BLaER1 (cell line): ENCODE data around the gene MAP2K3.
A peak's percentile ranks its signal among the peaks of the same experiment; 100 is the strongest.

Experiments used
- H3K27ac ChIP-seq: shearing (Covaris generic); formaldehyde crosslinking; 2 replicates; pipeline ENCODE4 v1.8.1; 2022
- H3K27me3 ChIP-seq: shearing (Covaris generic); formaldehyde crosslinking; 2 replicates; pipeline ENCODE4 v1.8.1; 2022
- H3K36me3 ChIP-seq: shearing (Covaris generic); formaldehyde crosslinking; 2 replicates; pipeline ENCODE4 v1.8.1; 2022
- H3K4me1 ChIP-seq: shearing (Covaris generic); formaldehyde crosslinking; 2 replicates; pipeline ENCODE4 v1.8.1; 2022
- H3K4me2 ChIP-seq: shearing (Covaris generic); formaldehyde crosslinking; 2 replicates; pipeline ENCODE4 v1.8.1; 2022
- H3K4me3 ChIP-seq: shearing (Covaris generic); formaldehyde crosslinking; 2 replicates; pipeline ENCODE4 v1.8.1; 2022
- H3K9ac ChIP-seq: shearing (Covaris generic); formaldehyde crosslinking; 2 replicates; pipeline ENCODE4 v1.8.1; 2022
- H3K9me3 ChIP-seq: shearing (Covaris generic); formaldehyde crosslinking; 2 replicates; pipeline ENCODE4 v1.8.1; 2022
- H4K20me1 ChIP-seq: shearing (Covaris generic); formaldehyde crosslinking; 2 replicates; pipeline ENCODE4 v1.8.1; 2022
- Cebpa-rat ChIP-seq: shearing (Covaris generic); IDR thresholded peaks from 2 replicates; pipeline ENCODE4 v1.8.1; 2022

Gene MAP2K3

DNA sequence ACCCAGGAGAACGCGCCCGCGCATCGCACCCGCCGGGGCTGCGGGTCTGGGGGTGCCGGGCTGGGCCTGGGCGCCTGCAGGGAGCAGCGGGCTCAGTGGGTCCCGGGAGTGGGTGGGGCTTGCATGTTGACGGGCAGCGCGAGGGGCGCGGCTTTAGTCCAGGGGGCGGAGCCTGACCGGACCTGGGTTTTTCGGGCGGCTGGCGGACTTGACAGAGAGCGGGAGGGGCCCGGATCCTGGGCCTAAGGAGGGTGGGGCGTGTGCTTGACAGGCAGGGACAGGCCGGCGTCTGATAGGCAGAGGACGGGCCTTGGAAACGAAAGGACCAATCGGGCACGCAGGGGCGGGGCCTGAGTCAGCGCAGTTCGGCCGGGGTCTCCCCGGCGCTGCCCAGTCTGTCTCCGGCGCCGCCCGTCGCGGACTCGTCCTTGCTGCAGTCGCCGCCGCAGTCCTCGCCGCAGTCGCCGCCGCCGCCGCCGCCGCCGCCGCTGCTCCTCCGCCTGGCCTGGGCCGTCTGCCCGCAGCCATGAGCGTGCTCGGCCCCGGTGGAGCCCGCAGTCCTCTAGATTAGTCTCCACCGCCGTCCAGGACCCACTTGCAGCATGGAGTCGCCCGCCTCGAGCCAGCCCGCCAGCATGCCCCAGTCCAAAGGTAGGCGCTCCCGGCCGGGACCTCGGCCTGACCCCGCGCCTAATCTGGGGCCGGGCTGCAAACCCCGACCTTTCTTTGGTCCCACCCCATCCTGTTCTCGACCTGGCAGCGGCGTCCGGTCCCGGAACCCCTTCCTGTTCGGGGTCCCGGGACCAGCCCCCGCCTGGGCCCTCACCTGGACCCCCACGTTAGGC is at the start of gene MAP2K3:
Gene MAP2K3 (plus strand): TSS at position 393 of the 845 bp plus-strand sequence. CDS start 210 bp downstream, at position 603.
- peak within 1 kb of the TSS; percentile 95 for H3K4me3 ChIP-seq
- peak within 1 kb of the TSS; percentile 100 for H3K4me2 ChIP-seq
- H3K4me1 ChIP-seq, result peaks cover 66% of the 10 kb centered on the region
- peak within 1 kb of the TSS; percentile 97 for H3K27ac ChIP-seq
- no peaks in the 10 kb centered on the region; the same call in 1 of the 2 replicates for H3K36me3 ChIP-seq
- peak within 1 kb of the TSS; percentile 88 for H3K9ac ChIP-seq
- peaks cover 58% of the 10 kb centered on the region for H4K20me1 ChIP-seq
- no peaks in the 10 kb centered on the region for H3K9me3 ChIP-seq
- no peak for TF ChIP-seq Cebpa-rat
- H3K27me3 ChIP-seq, result peaks cover 18% of the 10 kb centered on the region

DNA sequence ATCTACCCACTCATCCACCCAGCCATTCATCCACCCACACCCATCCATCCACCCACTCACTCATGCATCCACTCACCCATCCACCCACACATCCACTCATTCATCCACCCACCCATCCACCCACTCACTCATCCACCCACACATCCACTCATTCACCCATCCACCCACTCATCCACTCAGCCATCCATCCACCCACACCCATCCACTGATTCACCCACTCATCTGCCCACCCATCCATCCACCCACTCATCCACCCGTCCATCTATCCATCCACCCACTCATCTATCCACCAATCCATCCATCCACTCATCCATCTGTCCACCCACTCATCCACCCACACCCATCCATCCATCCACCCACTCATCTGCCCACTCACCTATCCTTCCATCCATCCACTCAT is 48.6 kb upstream of the MAP2K3 start:
- Histone ChIP-seq H3K27ac (no peak overlapping the region), H3K27me3 (no peaks in the 10 kb centered on the region), H4K20me1 (no peaks in the 10 kb centered on the region), H3K9me3 (peaks cover 6% of the 10 kb centered on the region), H3K4me2 (no peak overlapping the region), H3K4me1 (peaks cover 3% of the 10 kb centered on the region), H3K4me3 (no peak overlapping the region), H3K9ac (no peak overlapping the region), H3K36me3 (no peaks in the 10 kb centered on the region)
- TF ChIP-seq Cebpa-rat, result no peak

GRCh38 chr17:21239680-21240368 is 44.7 kb upstream of the MAP2K3 start:
- TF ChIP-seq Cebpa-rat, result 0 out of 2 replicates have a peak, but pooled peaks have one; percentile 13
- Histone ChIP-seq H3K4me2 (no peak overlapping the region), H3K4me1 (peaks cover 41% of the 10 kb centered on the region), H3K4me3 (no peak overlapping the region), H3K27me3 (no peaks in the 10 kb centered on the region), H3K36me3 (no peaks in the 10 kb centered on the region), H4K20me1 (peaks cover 28% of the 10 kb centered on the region), H3K27ac (no peak overlapping the region), H3K9me3 (no peaks in the 10 kb centered on the region), H3K9ac (no peak overlapping the region)

DNA sequence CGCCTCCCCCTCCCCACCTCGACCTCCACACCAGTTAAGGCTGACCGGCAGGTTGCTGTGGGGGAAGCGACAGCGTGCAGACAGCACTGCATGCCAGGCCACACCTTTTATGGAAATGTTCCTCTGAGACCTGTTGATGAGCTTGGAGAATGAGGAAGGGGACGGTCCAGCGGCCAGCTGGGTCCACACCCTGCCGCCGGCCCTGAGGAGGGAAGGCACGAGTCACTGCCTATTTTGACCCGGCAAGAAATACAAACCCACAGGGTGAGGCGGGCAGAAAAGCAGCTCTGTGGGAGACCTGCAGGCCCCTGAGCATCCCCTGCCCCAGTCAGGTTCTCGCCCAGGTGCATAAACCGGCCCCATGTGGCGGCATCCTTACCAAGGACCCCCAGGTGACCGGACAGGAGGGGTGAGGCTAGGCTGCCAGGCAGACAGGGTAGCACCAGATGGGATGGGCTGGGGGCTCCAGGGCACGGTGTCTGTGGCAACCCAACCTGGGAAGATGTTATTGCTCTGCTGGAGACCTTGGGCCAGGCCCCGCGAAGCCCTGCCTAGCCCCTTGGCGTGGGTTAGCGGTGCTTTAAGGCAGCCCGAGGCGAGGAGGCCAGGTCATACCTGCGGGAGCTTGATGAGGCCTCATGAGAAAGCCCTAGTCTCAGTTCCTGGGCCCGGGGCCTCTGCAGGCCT is 44.0 kb upstream of the MAP2K3 start:
- Histone ChIP-seq H3K9ac (no peak overlapping the region; the same call in 1 of the 2 replicates), H3K36me3 (no peaks in the 10 kb centered on the region), H3K9me3 (no peaks in the 10 kb centered on the region), H3K27ac (no peak overlapping the region), H3K4me1 (peaks cover 46% of the 10 kb centered on the region), H3K4me2 (no peak overlapping the region), H3K4me3 (no peak overlapping the region), H3K27me3 (no peaks in the 10 kb centered on the region), H4K20me1 (peaks cover 28% of the 10 kb centered on the region)
- TF ChIP-seq Cebpa-rat, result no peak

DNA sequence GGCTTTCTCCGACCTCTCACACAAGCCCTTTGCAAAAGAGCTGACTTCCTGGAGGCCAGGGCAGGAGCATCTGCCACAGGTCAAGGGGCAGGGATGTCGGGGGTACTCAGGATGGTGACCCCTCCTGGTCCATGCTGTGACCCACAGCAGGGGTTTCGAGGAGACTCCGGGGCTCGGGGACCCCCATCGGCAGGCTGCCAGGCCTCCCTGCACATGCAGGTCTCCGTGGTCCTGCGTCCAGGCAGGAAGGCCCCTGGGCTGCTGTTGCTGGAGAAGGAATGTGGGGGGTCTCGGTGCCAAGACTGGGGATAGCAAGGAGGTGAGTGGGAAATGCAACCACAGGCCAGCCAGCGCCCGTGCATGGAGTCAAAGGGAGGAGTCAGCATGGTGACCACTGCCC is 42.9 kb upstream of the MAP2K3 start:
- Histone ChIP-seq H3K36me3 (no peaks in the 10 kb centered on the region), H3K9ac (no peak overlapping the region; the same call in 1 of the 2 replicates), H3K27me3 (no peaks in the 10 kb centered on the region), H3K9me3 (no peaks in the 10 kb centered on the region), H3K27ac (no peak overlapping the region), H3K4me2 (peak overlapping the region; percentile 71), H3K4me1 (peaks cover 54% of the 10 kb centered on the region), H3K4me3 (no peak overlapping the region), H4K20me1 (peaks cover 28% of the 10 kb centered on the region)
- no peak for TF ChIP-seq Cebpa-rat

GRCh38 chr17:21242026-21242697 is 42.3 kb upstream of the MAP2K3 start:
- Histone ChIP-seq H4K20me1 (peaks cover 28% of the 10 kb centered on the region), H3K4me1 (peaks cover 54% of the 10 kb centered on the region), H3K9ac (peak overlapping the region; percentile 8; the same call in 1 of the 2 replicates), H3K36me3 (no peaks in the 10 kb centered on the region), H3K9me3 (no peaks in the 10 kb centered on the region), H3K4me2 (peak overlapping the region; percentile 71), H3K27ac (peak overlapping the region; percentile 18; the same call in 1 of the 2 replicates), H3K27me3 (no peaks in the 10 kb centered on the region), H3K4me3 (no peak overlapping the region)
- TF ChIP-seq Cebpa-rat, result no peak

DNA sequence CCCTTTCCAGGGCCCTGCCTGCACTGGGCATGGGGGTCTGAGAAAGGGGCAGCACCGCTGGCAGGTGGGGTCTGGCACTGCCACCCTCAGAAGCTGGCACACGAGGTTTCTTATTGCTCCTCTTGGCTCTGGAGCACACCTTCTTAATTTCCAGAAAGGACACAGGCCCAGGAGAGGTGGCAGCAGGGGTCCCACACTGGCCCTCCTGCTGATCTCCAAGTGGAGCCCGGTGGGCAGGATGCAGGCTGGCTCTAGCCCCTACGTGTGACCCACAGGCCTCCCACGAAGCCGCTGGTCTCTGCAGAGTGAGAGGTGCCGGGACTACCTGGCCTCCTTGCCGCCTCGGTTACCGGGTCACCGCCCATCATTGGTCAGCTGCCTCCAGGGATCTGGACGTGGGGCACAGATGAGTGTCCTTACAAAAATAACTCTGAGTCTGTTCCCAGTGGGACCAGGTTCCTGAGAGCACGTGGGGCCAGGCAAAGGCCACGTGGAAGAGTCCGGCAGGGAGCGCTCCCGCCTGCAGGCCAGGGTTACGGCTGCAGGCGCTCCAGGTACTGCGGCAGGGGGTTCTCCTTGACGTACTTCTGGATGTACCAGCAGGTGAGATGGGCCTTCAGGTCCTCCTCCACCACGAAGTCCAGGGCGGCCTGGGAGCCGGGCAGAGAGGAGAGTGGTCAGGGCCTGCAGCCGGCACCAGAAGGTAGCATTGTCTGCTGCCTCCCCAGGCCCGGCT is 41.6 kb upstream of the MAP2K3 start:
- Histone ChIP-seq H3K4me1 (peaks cover 54% of the 10 kb centered on the region), H3K4me3 (no peak overlapping the region)

GRCh38 chr17:21243516-21244303 is 40.8 kb upstream of the MAP2K3 start:
- H3K27me3 ChIP-seq, result no peaks in the 10 kb centered on the region
- peaks cover 28% of the 10 kb centered on the region for H4K20me1 ChIP-seq
- no peak overlapping the region for H3K4me3 ChIP-seq
- 0 out of 2 replicates have a peak overlapping the region, but pooled peaks have one; percentile 8 for H3K9ac ChIP-seq
- TF ChIP-seq Cebpa-rat, result no peak
- H3K27ac ChIP-seq, result no peak overlapping the region
- peak overlapping the region; percentile 71; the same call in 1 of the 2 replicates for H3K4me2 ChIP-seq
- no peaks in the 10 kb centered on the region for H3K9me3 ChIP-seq
- H3K4me1 ChIP-seq, result peaks cover 54% of the 10 kb centered on the region
- no peaks in the 10 kb centered on the region for H3K36me3 ChIP-seq

More for the DNA sequence above, 41.6 kb upstream of the MAP2K3 start:
- H3K4me2 ChIP-seq, result peak overlapping the region; percentile 71
- no peaks in the 10 kb centered on the region for H3K9me3 ChIP-seq
- H3K9ac ChIP-seq, result 0 out of 2 replicates have a peak overlapping the region, but pooled peaks have one; percentile 8
- H3K27me3 ChIP-seq, result no peaks in the 10 kb centered on the region
- no peak for TF ChIP-seq Cebpa-rat
- no peak overlapping the region for H3K27ac ChIP-seq
- peaks cover 28% of the 10 kb centered on the region for H4K20me1 ChIP-seq
- no peaks in the 10 kb centered on the region for H3K36me3 ChIP-seq
